GM12878 (cell line): ENCODE measurements around the gene ZNF548. TPM values are rescaled to one million over a fixed set of nuclear protein-coding genes. Genes with fewer than 3 reads are reported as not detected.
A peak's percentile ranks its signal among the peaks of the same experiment; 100 is the strongest.

ENCODE experiments used
- BHLHE40 ChIP-seq, 2 experiments: fragments of 450-650 bp in 1 of 2; IDR thresholded peaks; 2 replicates each; pipeline ENCODE4 v1.6.1; 2011 to 2017; ENCODE audit warnings: low read depth in 2 of 2, borderline replicate concordance in 1 of 2, improper control_type of control experiment in 1 of 2, low read length in 1 of 2, mild to moderate bottlenecking in 1 of 2
- CREB1 ChIP-seq: IDR thresholded peaks from 2 replicates; pipeline ENCODE4 v1.6.1; 2012; ENCODE audit warnings: low read depth, mild to moderate bottlenecking, inconsistent platforms
- EGR1 ChIP-seq, 2 experiments: IDR thresholded peaks; 1 replicate in 1 of 2; 2 replicates in 1 of 2; pipeline ENCODE4 v1.6.1; 2011 to 2012; ENCODE audit warnings: low read depth in 2 of 2, low read length in 2 of 2, borderline replicate concordance in 1 of 2, mild to moderate bottlenecking in 1 of 2, moderate library complexity in 1 of 2
- ETV6 ChIP-seq, 2 experiments: fragments of 450-650 bp in 1 of 2; IDR thresholded peaks in 1 of 2; conservative IDR thresholded peaks in 1 of 2; 2 replicates each; pipeline ENCODE4 v1.6.1; 2014; ENCODE audit warnings: antibody characterized with exemption in 1 of 2, borderline replicate concordance in 1 of 2, low read depth in 1 of 2, mild to moderate bottlenecking in 1 of 2, moderate library complexity in 1 of 2
- GABPA ChIP-seq: IDR thresholded peaks from 2 replicates; pipeline ENCODE4 v1.6.1; 2014; ENCODE audit warnings: antibody characterized with exemption, low read depth, mild to moderate bottlenecking, inconsistent platforms
- GATAD2B ChIP-seq: fragments of 450-650 bp; conservative IDR thresholded peaks from 2 replicates; pipeline ENCODE4 v1.6.1; 2017; ENCODE audit warnings: low read depth, mild to moderate bottlenecking, moderate library complexity
- MAX ChIP-seq: IDR thresholded peaks from 2 replicates; pipeline ENCODE4 v1.6.1; 2012; ENCODE audit warnings: low read depth, low read length, improper control_type of control experiment
- MLLT1 ChIP-seq: fragments of 450-650 bp; IDR thresholded peaks from 2 replicates; pipeline ENCODE4 v1.6.1; 2016; ENCODE audit warnings: mild to moderate bottlenecking
- MYC ChIP-seq: IDR thresholded peaks from 2 replicates; pipeline ENCODE4 v1.6.1; 2011; ENCODE audit warnings: mild to moderate bottlenecking, low read length, moderate library complexity, inconsistent platforms; ENCODE audit not compliant: insufficient read depth, insufficient replicate concordance, insufficient read length, severe bottlenecking
- NBN ChIP-seq: fragments of 450-650 bp; IDR thresholded peaks from 2 replicates; pipeline ENCODE4 v1.6.1; 2016
- PAX5 ChIP-seq: IDR thresholded peaks from 2 replicates; pipeline ENCODE4 v1.6.1; 2011; ENCODE audit warnings: low read depth, low read length, borderline replicate concordance
- RAD21 ChIP-seq: IDR thresholded peaks from 2 replicates; pipeline ENCODE4 v1.6.1; 2011; ENCODE audit warnings: mild to moderate bottlenecking, low read depth, low read length, moderate library complexity; ENCODE audit not compliant: insufficient read depth
- RELA ChIP-seq: fragments of 450-650 bp; IDR thresholded peaks from 2 replicates; pipeline ENCODE4 v1.8.0; 2014; ENCODE audit warnings: borderline replicate concordance; ENCODE audit not compliant: partially characterized antibody
- RELB ChIP-seq: fragments of 450-650 bp; IDR thresholded peaks from 2 replicates; pipeline ENCODE4 v1.6.1; 2017; ENCODE audit warnings: low read depth, mild to moderate bottlenecking, moderate library complexity
- SIX5 ChIP-seq: IDR thresholded peaks from 2 replicates; pipeline ENCODE4 v1.6.1; 2011; ENCODE audit warnings: mild to moderate bottlenecking, low read depth, low read length, moderate library complexity; ENCODE audit not compliant: severe bottlenecking
- SUZ12 ChIP-seq: fragments of 200-600 bp; sonication (generic); IDR thresholded peaks from one replicate; pipeline ENCODE4 v1.6.1; 2018; ENCODE audit warnings: antibody characterized with exemption, mild to moderate bottlenecking; ENCODE audit not compliant: unreplicated experiment
- YY1 ChIP-seq: IDR thresholded peaks from 2 replicates; pipeline ENCODE4 v1.6.1; 2011; ENCODE audit warnings: low read depth, mild to moderate bottlenecking, low read length
- ZBTB11 ChIP-seq: fragments of 450-650 bp; formaldehyde crosslinking; IDR thresholded peaks from 2 replicates; pipeline ENCODE4 v1.5.0; 2022; ENCODE audit warnings: mild to moderate bottlenecking, missing genetic modification characterization
- ZNF217 ChIP-seq: fragments of 450-650 bp; IDR thresholded peaks from 2 replicates; pipeline ENCODE4 v1.6.1; 2017; ENCODE audit warnings: antibody characterized with exemption, mild to moderate bottlenecking
- polyA plus RNA-seq, 11 experiments: library from polyadenylated mRNA; depleted of rRNA in 4 of 11; unstranded in 6 of 11; stranded (reverse) in 5 of 11; fragments of >200 nt; fragmentation: Nextera tagmentation in 4 of 11; fragmentation: Illumina TruSeq in 1 of 11; extraction: Ambion mirVana in 4 of 11; extraction: Trizol in 1 of 11; gene quantifications; 1 replicate in 1 of 11; 2 replicates in 10 of 11; pipeline versions ENCODE4 v1.2.1 to v1.2.3, GENCODE V29; 2011 to 2016; ENCODE audit warnings: inconsistent platforms in 2 of 11, missing spikeins in 2 of 11, low read depth in 1 of 11
- total RNA-seq, 4 experiments: library from RNA; depleted of rRNA in 3 of 4; stranded (reverse); fragments of >200 nt in 3 of 4; fragmentation: Illumina TruSeq in 1 of 4; extraction: Trizol in 1 of 4; gene quantifications; 2 replicates each; pipeline versions ENCODE4 v1.2.1 to v1.2.3, GENCODE V29; 2013 to 2021

The ZNF548 gene
- total and polyA plus RNA-seq, 10 of the 15 experiments (the other 5 are each of a cell fraction or from before 2014, with no cell fraction given) = 3.9 to 44.8 (median 16.5) TPM

- TF ChIP-seq NBN = 0 out of 2 replicates have a peak, but pooled peaks have one; percentile 32
- peak; percentile 95 for TF ChIP-seq CREB1
- peak; percentile 57 for TF ChIP-seq RELA
- TF ChIP-seq BHLHE40 (IDR thresholded peaks at IDR 0.05; ENCODE audit: borderline replicate concordance in 1 of 2, low read depth in 2 of 2, low read length in 1 of 2) = no peak
- TF ChIP-seq PAX5 = peak; percentile 55; the same call in 1 of the 2 replicates
- TF ChIP-seq RAD21 = no peak
- TF ChIP-seq SUZ12 = no peak
- TF ChIP-seq YY1 = peak; percentile 73
- peak; percentile 54; the same call in 1 of the 2 replicates for TF ChIP-seq RELB
- TF ChIP-seq ZNF217 = no peak
- TF ChIP-seq MAX = no peak; the same call in 1 of the 2 replicates
- no peak for TF ChIP-seq MLLT1
- TF ChIP-seq ETV6 (conservative IDR thresholded peaks at IDR 0.05 in 1 of 2, IDR thresholded peaks at IDR 0.05 in 1 of 2; ENCODE audit: borderline replicate concordance in 1 of 2, low read depth in 1 of 2) = no peak
- no peak for TF ChIP-seq ZBTB11 (CRISPR knock-in tag)
- TF ChIP-seq GATAD2B = peak; percentile 67; the same call in 1 of the 2 replicates
- peak; percentile 66 for TF ChIP-seq MYC
- peak; percentile 85 for TF ChIP-seq GABPA
- TF ChIP-seq EGR1 (IDR thresholded peaks at IDR 0.05; ENCODE audit: borderline replicate concordance in 1 of 2, low read depth in 2 of 2, low read length in 2 of 2) = peak in 1 of 2 experiments; percentile 85; a peak in 2 of 3 replicates
- peak; percentile 97 for TF ChIP-seq SIX5
Observed at GRCh38 chr19:57435062-57435978, 45.7 kb downstream of the ZNF548 start, which contains the start of gene ZNF749 (continued).
